GM12878 (cell line): ENCODE data around the gene IQCK.
A peak's percentile ranks its signal among the peaks of the same experiment; 100 is the strongest.

ENCODE experiments used
- CBX3 ChIP-seq: fragments of 200-600 bp; sonication (generic); IDR thresholded peaks from 2 replicates; pipeline ENCODE4 v1.6.1; 2016; ENCODE audit warnings: low read depth, borderline replicate concordance
- CREB1 ChIP-seq: IDR thresholded peaks from 2 replicates; pipeline ENCODE4 v1.6.1; 2012; ENCODE audit warnings: low read depth, mild to moderate bottlenecking, inconsistent platforms
- LARP7 ChIP-seq: fragments of 450-650 bp; IDR thresholded peaks from 2 replicates; pipeline ENCODE4 v1.6.1; 2017; ENCODE audit warnings: mild to moderate bottlenecking
- MEF2A ChIP-seq: IDR thresholded peaks from 2 replicates; pipeline ENCODE4 v1.6.1; 2011; ENCODE audit warnings: low read depth, mild to moderate bottlenecking, low read length, moderate library complexity; ENCODE audit not compliant: insufficient read depth
- MTA2 ChIP-seq: fragments of 450-650 bp; IDR thresholded peaks from 2 replicates; pipeline ENCODE4 v1.6.1; 2016; ENCODE audit warnings: low read depth, mild to moderate bottlenecking, moderate library complexity
- NR2F1 ChIP-seq: fragments of 450-650 bp; conservative IDR thresholded peaks from 2 replicates; pipeline ENCODE4 v1.6.1; 2017; ENCODE audit warnings: mild to moderate bottlenecking
- POLR2A ChIP-seq: IDR thresholded peaks from 2 replicates; pipeline ENCODE4 v1.6.1; 2011; ENCODE audit warnings: low read depth, mild to moderate bottlenecking, low read length
- POLR2AphosphoS5 ChIP-seq: IDR thresholded peaks from 2 replicates; pipeline ENCODE4 v1.6.1; 2011; ENCODE audit warnings: mild to moderate bottlenecking, low read length, inconsistent platforms
- RAD21 ChIP-seq: IDR thresholded peaks from 2 replicates; pipeline ENCODE4 v1.6.1; 2011; ENCODE audit warnings: mild to moderate bottlenecking, low read depth, low read length, moderate library complexity; ENCODE audit not compliant: insufficient read depth
- SP1 ChIP-seq: IDR thresholded peaks from one replicate; pipeline ENCODE4 v1.6.1; 2011; ENCODE audit warnings: low read depth, low read length
- TAF1 ChIP-seq: IDR thresholded peaks from 2 replicates; pipeline ENCODE4 v1.6.1; 2011; ENCODE audit warnings: mild to moderate bottlenecking, low read depth, low read length, borderline replicate concordance
- YY1 ChIP-seq: IDR thresholded peaks from 2 replicates; pipeline ENCODE4 v1.6.1; 2011; ENCODE audit warnings: low read depth, mild to moderate bottlenecking, low read length
- ZNF274 ChIP-seq: IDR thresholded peaks from one replicate; pipeline ENCODE4 v1.8.0; 2011; ENCODE audit not compliant: insufficient read length, insufficient read depth
- TF ChIP-seq, protein P1 (sequence below): fragments of 450-650 bp; IDR thresholded peaks from 2 replicates; pipeline ENCODE4 v1.6.1; 2017; ENCODE audit warnings: antibody characterized with exemption, mild to moderate bottlenecking, moderate library complexity

DNA sequence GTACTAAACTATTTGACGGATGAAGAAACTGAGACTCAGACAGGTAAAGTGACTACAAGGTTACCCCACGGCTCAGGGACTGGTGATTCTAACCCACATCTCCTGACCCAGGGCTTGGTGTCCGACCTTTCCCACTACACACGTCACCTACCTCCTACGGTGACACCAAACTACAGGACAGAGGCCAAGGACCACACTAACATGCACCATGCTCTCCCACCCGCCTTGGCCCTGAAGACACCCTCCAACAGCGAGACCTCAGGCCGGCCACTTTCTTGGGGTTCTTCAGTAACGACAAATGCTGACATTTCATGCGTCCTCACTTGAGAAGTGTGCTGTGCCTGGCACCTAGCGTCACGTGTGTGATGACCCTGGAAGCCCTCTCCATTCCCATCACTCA is 6.4 kb upstream of the IQCK start:
- no peak for TF ChIP-seq POLR2AphosphoS5
- no peak for TF ChIP-seq ZNF274
- no peak for TF ChIP-seq TAF1
- no peak for TF ChIP-seq MTA2
- TF ChIP-seq CREB1, result no peak
- no peak for TF ChIP-seq CBX3
- TF ChIP-seq, protein P1, sequence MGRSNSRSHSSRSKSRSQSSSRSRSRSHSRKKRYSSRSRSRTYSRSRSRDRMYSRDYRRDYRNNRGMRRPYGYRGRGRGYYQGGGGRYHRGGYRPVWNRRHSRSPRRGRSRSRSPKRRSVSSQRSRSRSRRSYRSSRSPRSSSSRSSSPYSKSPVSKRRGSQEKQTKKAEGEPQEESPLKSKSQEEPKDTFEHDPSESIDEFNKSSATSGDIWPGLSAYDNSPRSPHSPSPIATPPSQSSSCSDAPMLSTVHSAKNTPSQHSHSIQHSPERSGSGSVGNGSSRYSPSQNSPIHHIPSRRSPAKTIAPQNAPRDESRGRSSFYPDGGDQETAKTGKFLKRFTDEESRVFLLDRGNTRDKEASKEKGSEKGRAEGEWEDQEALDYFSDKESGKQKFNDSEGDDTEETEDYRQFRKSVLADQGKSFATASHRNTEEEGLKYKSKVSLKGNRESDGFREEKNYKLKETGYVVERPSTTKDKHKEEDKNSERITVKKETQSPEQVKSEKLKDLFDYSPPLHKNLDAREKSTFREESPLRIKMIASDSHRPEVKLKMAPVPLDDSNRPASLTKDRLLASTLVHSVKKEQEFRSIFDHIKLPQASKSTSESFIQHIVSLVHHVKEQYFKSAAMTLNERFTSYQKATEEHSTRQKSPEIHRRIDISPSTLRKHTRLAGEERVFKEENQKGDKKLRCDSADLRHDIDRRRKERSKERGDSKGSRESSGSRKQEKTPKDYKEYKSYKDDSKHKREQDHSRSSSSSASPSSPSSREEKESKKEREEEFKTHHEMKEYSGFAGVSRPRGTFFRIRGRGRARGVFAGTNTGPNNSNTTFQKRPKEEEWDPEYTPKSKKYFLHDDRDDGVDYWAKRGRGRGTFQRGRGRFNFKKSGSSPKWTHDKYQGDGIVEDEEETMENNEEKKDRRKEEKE, result no peak
- TF ChIP-seq RAD21, result no peak
- TF ChIP-seq YY1, result no peak
- no peak for TF ChIP-seq MEF2A
- no peak for TF ChIP-seq LARP7
- no peak for TF ChIP-seq NR2F1
- peak; percentile 43; the same call in 1 of the 2 replicates for TF ChIP-seq POLR2A
- TF ChIP-seq SP1, result no peak
